B cell (primary cell): ENCODE data around the gene SLC7A10. TPM values are rescaled to one million over a fixed set of nuclear protein-coding genes. Genes with fewer than 3 reads are reported as not detected.

Source experiments
- ATAC-seq: fragments of 200-7000 bp; cut with Tn5 transposase; one replicate; pipeline ENCODE4 v1.10.0; 2021; ENCODE audit warnings: low read depth, mild to moderate bottlenecking, moderate number of reproducible peaks, moderate library complexity
- CTCF ChIA-PET: fragments of 350-600 bp; sonication (Branson Sonifier 250); formaldehyde crosslinking; loops from one replicate; lab custom pipeline; 2021; ENCODE audit warnings: antibody characterized with exemption, inconsistent platforms; lab: Charles Lee
- POLR2A ChIA-PET: fragments of 350-600 bp; sonication (Branson Sonifier 250); formaldehyde crosslinking; loops from one replicate; lab custom pipeline; 2021; ENCODE audit warnings: antibody characterized with exemption; lab: Charles Lee
- DNase-seq: peaks from one replicate; pipeline ENCODE4 v3.0.0; 2013
- H2AFZ ChIP-seq: 2 replicates; pipeline ENCODE4 v1.6.1; 2012; ENCODE audit warnings: mild to moderate bottlenecking, low read depth, low read length; ENCODE audit not compliant: insufficient read depth, poor library complexity, severe bottlenecking
- H3K27ac ChIP-seq, 2 donors: 1 replicate in 1 of 2; 2 replicates in 1 of 2; pipeline ENCODE4 v1.5.1; 2012 to 2013; ENCODE audit warnings: low read length in 2 of 2, mild to moderate bottlenecking in 2 of 2, moderate library complexity in 1 of 2
- H3K27me3 ChIP-seq, 4 experiments: fragments of 200-600 bp in 1 of 4; sonication (generic) in 1 of 4; replicated peaks in 1 of 4; 1 replicate in 2 of 4; 2 replicates in 2 of 4; pipeline versions ENCODE4 v1.6.1 to v1.7.0; 2013 to 2016; ENCODE audit warnings: low read length in 3 of 4, mild to moderate bottlenecking in 2 of 4, mixed read lengths in 1 of 4, moderate library complexity in 1 of 4; ENCODE audit not compliant: insufficient read depth in 4 of 4, control insufficient read depth in 3 of 4; ENCODE audit errors: control extremely low read depth in 1 of 4
- H3K36me3 ChIP-seq, 2 experiments: replicated peaks in 1 of 2; 1 replicate in 1 of 2; 2 replicates in 1 of 2; pipeline versions ENCODE4 v1.6.1 to v1.7.1; 2013; ENCODE audit warnings: low read length in 1 of 2; ENCODE audit not compliant: insufficient read depth in 2 of 2, control insufficient read depth in 1 of 2; ENCODE audit errors: control extremely low read depth in 1 of 2, extremely low read depth in 1 of 2
- H3K4me1 ChIP-seq, 2 donors: fragments of 200-600 bp in 1 of 2; sonication (generic) in 1 of 2; 1 replicate in 1 of 2; 2 replicates in 1 of 2; pipeline versions ENCODE4 v1.5.1 to v1.6.1; 2013 to 2017; ENCODE audit warnings: low read length in 2 of 2; ENCODE audit not compliant: control insufficient read depth in 2 of 2, insufficient read depth in 2 of 2
- H3K4me2 ChIP-seq: replicated peaks from 2 replicates; pipeline ENCODE3; 2012; ENCODE audit warnings: mild to moderate bottlenecking, low read depth, low read length; ENCODE audit not compliant: poor library complexity, severe bottlenecking
- H3K4me3 ChIP-seq, 5 experiments: fragments of 200-600 bp in 1 of 5; sonication (generic) in 1 of 5; 1 replicate in 3 of 5; 2 replicates in 2 of 5; pipeline versions ENCODE4 v1.5.1 to v1.7.0; 2011 to 2016; ENCODE audit warnings: low read length in 4 of 5, mild to moderate bottlenecking in 4 of 5, low read depth in 2 of 5, control low read depth in 1 of 5, moderate library complexity in 1 of 5; ENCODE audit not compliant: insufficient read depth in 1 of 5; ENCODE audit errors: control extremely low read depth in 1 of 5, extremely low read depth in 1 of 5
- H3K79me2 ChIP-seq: fragments of 200-600 bp; sonication (generic); one replicate; pipeline ENCODE4 v1.6.0; 2016; ENCODE audit warnings: low read length; ENCODE audit not compliant: control insufficient read depth, insufficient read depth
- H3K9ac ChIP-seq: fragments of 200-600 bp; sonication (generic); 2 replicates; pipeline ENCODE4 v1.6.1; 2017; ENCODE audit warnings: mild to moderate bottlenecking, low read length, moderate library complexity
- H3K9me3 ChIP-seq, 3 donors: one replicate each; pipeline versions ENCODE4 v1.6.1 to v1.7.1; 2013; ENCODE audit warnings: low read length in 2 of 3; ENCODE audit not compliant: control insufficient read depth in 2 of 3, insufficient read depth in 1 of 3; ENCODE audit errors: control extremely low read depth in 1 of 3
- H4K20me1 ChIP-seq: 2 replicates; pipeline ENCODE4 v1.6.0; 2012; ENCODE audit warnings: mild to moderate bottlenecking, low read length; ENCODE audit not compliant: insufficient read depth, control insufficient read depth, poor library complexity, severe bottlenecking
- H3K27ac Mint-ChIP-seq: one replicate; pipeline ENCODE4 v1.8.0; 2021; ENCODE audit warnings: mixed read lengths
- H3K27me3 Mint-ChIP-seq: one replicate; pipeline ENCODE4 v1.8.0; 2021; ENCODE audit warnings: mixed read lengths
- H3K4me1 Mint-ChIP-seq: one replicate; pipeline ENCODE4 v1.8.0; 2021; ENCODE audit warnings: mixed read lengths
- H3K4me3 Mint-ChIP-seq: one replicate; pipeline ENCODE4 v1.8.0; 2021; ENCODE audit warnings: mixed read lengths
- H3K9me3 Mint-ChIP-seq: one replicate; pipeline ENCODE4 v1.8.0; 2022; ENCODE audit warnings: mixed read lengths; ENCODE audit not compliant: insufficient read depth
- CTCF ChIP-seq: fragments of 200-600 bp; IDR thresholded peaks from one replicate; pipeline ENCODE4 v1.8.0; 2022; ENCODE audit warnings: antibody characterized with exemption, mild to moderate bottlenecking
- EZH2 ChIP-seq: IDR thresholded peaks from 2 replicates; pipeline ENCODE4 v1.6.1; 2012; ENCODE audit warnings: borderline replicate concordance, low read depth, mild to moderate bottlenecking, moderate library complexity, low read length; ENCODE audit not compliant: insufficient read depth, poor library complexity, severe bottlenecking
- WGBS: methylation state at CpG from one replicate; pipeline ENCODE4 v1.1.5; 2013; ENCODE audit warnings: missing lambda C conversion rate; ENCODE audit not compliant: insufficient coverage; 5-methylcytosine and 5-hydroxymethylcytosine counted together
- intact Hi-C: fragments of 100-400 bp; cut with micrococcal nuclease; formaldehyde crosslinking; loops from one replicate; pipeline ENCODE4 v1.10.0; 2022
- polyA plus RNA-seq: library from polyadenylated mRNA; depleted of rRNA; stranded (reverse); fragments of >200 nt; gene quantifications from 2 replicates; pipeline ENCODE4 v1.2.3, GENCODE V29; 2012
- total RNA-seq, 2 donors: library from RNA; stranded (reverse); fragments of 120-200 nt in 1 of 2; gene quantifications; 1 replicate in 1 of 2; 2 replicates in 1 of 2; pipeline versions ENCODE4 v1.2.3 to v1.2.4, GENCODE V29; 2013 to 2022

The SLC7A10 gene
- total and polyA plus RNA-seq, 2 donors (not counting 1 experiment from before 2014, with no cell fraction given), result not detected

GRCh38 chr19:33214596-33214995, 11.1 kb downstream of the SLC7A10 start:
- Histone ChIP-seq H3K27me3 (no peaks in the 10 kb centered on the region), H3K27ac (no peak overlapping the region), H3K4me3 (no peak overlapping the region), H3K4me1 (no peaks in the 10 kb centered on the region), H3K36me3 (no peaks in the 10 kb centered on the region), H3K9ac (no peak overlapping the region), H3K4me2 (no peak overlapping the region), H4K20me1 (no peaks in the 10 kb centered on the region), H3K9me3 (no peaks in the 10 kb centered on the region), H3K79me2 (no peaks in the 10 kb centered on the region), H2AFZ (no peak overlapping the region)
- Mint-ChIP-seq H3K9me3 (no peaks in the 10 kb centered on the region), H3K27me3 (no peaks in the 10 kb centered on the region), H3K27ac (no peak overlapping the region), H3K4me3 (no peak overlapping the region), H3K4me1 (no peaks in the 10 kb centered on the region)
- intact Hi-C loops, result no loop called here
- TF ChIP-seq EZH2, result no peak
- TF ChIP-seq CTCF, result no peak
- POLR2A ChIA-PET, result no interaction called here
- ATAC-seq, result no peak
- CTCF ChIA-PET, result no interaction called here
- no peak for DNase-seq
- WGBS, result 75% methylated on average over 4 of the region's 6 CpGs

- ChIA-PET CTCF (no interaction called here), POLR2A (no interaction called here)
- Histone ChIP-seq H3K9ac (no peak overlapping the region), H3K4me2 (no peak overlapping the region), H3K27ac (no peak overlapping the region), H3K4me1 (no peaks in the 10 kb centered on the region), H4K20me1 (no peaks in the 10 kb centered on the region), H3K9me3 (no peaks in the 10 kb centered on the region), H2AFZ (no peak overlapping the region), H3K27me3 (no peaks in the 10 kb centered on the region), H3K79me2 (no peaks in the 10 kb centered on the region), H3K36me3 (no peaks in the 10 kb centered on the region), H3K4me3 (no peak overlapping the region)
- no peaks in the 10 kb centered on the region for H3K4me1 Mint-ChIP-seq
- intact Hi-C loops, result no loop called here
- H3K4me3 Mint-ChIP-seq, result no peak overlapping the region
- ATAC-seq (no peak), DNase-seq (no peak)
- TF ChIP-seq CTCF, result no peak
- H3K27ac Mint-ChIP-seq, result no peak overlapping the region
- H3K9me3 Mint-ChIP-seq, result no peaks in the 10 kb centered on the region
- no peaks in the 10 kb centered on the region for H3K27me3 Mint-ChIP-seq
- 94% methylated on average over 29 of the region's 30 CpGs for WGBS
Measured at GRCh38 chr19:33212436-33213172, 13.0 kb downstream of the SLC7A10 start.
